NAMALWA (cell line): Measurements from ENCODE around the gene KLHL29.

Experiments
- DNase-seq: peaks from one replicate; pipeline ENCODE4 v3.0.0-alpha.2; 2015; ENCODE audit warnings: low spot score

Gene KLHL29

GRCh38 chr2:23659773-23660172, 274.8 kb downstream of the KLHL29 start:
- DNase-seq, result no peak

- no peak for DNase-seq
Measured at GRCh38 chr2:23660237-23660636, 275.3 kb downstream of the KLHL29 start.

GRCh38 chr2:23661276-23662050, 276.5 kb downstream of the KLHL29 start:
- DNase-seq, result no peak

GRCh38 chr2:23662466-23662865, 277.5 kb downstream of the KLHL29 start:
- no peak for DNase-seq

- no peak for DNase-seq
Measured at GRCh38 chr2:23662941-23663920, 278.3 kb downstream of the KLHL29 start.

- DNase-seq, result no peak
Measured at GRCh38 chr2:23664066-23664788, 279.2 kb downstream of the KLHL29 start.

- no peak for DNase-seq
Measured at GRCh38 chr2:23666241-23666979, 281.4 kb downstream of the KLHL29 start.

GRCh38 chr2:23666980-23667357, 282.0 kb downstream of the KLHL29 start:
- DNase-seq, result peak; percentile 31

GRCh38 chr2:23668756-23669304, 283.9 kb downstream of the KLHL29 start:
- DNase-seq, result no peak

- DNase-seq, result no peak
Measured at GRCh38 chr2:23669413-23670244, 284.6 kb downstream of the KLHL29 start.

GRCh38 chr2:23670245-23670592, 285.2 kb downstream of the KLHL29 start:
- DNase-seq, result no peak

- DNase-seq, result no peak
Measured at GRCh38 chr2:23673082-23673481, 288.1 kb downstream of the KLHL29 start.

- DNase-seq, result peak; percentile 31
Measured at GRCh38 chr2:23673830-23674679, 289.1 kb downstream of the KLHL29 start.

- no peak for DNase-seq
Measured at GRCh38 chr2:23675506-23675905, 290.5 kb downstream of the KLHL29 start.

GRCh38 chr2:23677836-23678235, 292.9 kb downstream of the KLHL29 start:
- DNase-seq, result no peak

- no peak for DNase-seq
Measured at GRCh38 chr2:23679044-23679443, 294.1 kb downstream of the KLHL29 start.

- DNase-seq, result no peak
Measured at GRCh38 chr2:23680951-23681350, 296.0 kb downstream of the KLHL29 start.

- DNase-seq, result no peak
Measured at GRCh38 chr2:23681356-23682140, 296.6 kb downstream of the KLHL29 start.

- DNase-seq, result no peak
Measured at GRCh38 chr2:23682481-23682880, 297.5 kb downstream of the KLHL29 start.
